ENCODE measurements around the gene NRL. TPM values are rescaled to one million over a fixed set of nuclear protein-coding genes. Genes with fewer than 3 reads are reported as not detected.

The NRL gene
- total and polyA plus RNA-seq, 9 of the 15 experiments (the other 6 are each of a cell fraction or from before 2014, with no cell fraction given): 0.07 to 2.7 (median 1.4) TPM; not detected in 1

DNA sequence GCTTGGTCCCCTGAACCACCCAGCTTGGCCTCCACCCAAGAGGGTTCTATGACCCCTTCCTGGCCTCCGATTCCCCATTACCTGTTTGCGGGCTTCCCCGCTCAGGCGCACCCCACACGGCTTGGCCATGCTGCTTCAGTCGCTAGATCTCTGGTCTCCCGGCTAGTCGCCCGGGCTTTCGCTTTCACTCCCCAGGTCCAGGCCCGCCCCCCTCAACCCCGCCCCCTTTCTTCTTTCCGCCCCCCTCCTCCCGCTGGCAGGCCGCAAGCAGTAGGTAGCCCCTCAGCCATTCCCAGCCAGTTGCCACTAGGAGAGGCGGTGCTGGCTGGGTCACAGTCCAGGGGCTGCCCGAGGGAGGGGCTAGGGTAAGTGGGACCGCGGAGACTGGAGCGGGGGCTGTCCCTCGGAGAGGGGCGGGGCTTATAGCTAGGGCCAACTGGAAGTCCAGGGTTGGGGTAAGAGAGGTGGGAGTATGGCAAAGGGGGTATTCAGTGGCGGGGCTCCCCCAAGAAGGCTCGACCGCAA lies 31.8 kb upstream of the NRL start, which contains the start of gene PSME2 (continued):
- TF ChIP-seq THAP12 (CRISPR knock-in tag; IDR thresholded peaks at IDR 0.05) (no peak), NELFE (IDR thresholded peaks at IDR 0.05; ENCODE audit: insufficient read depth, insufficient read length) (no peak), ZNF274 (IDR thresholded peaks at IDR 0.05; ENCODE audit: borderline replicate concordance, low read depth, low read length) (no peak), POLR2G (IDR thresholded peaks at IDR 0.05; ENCODE audit: low read depth, low read length) (peak; percentile 74), SAP30 (IDR thresholded peaks at IDR 0.05; ENCODE audit: borderline replicate concordance, insufficient read depth, low read depth, low read length, poor library complexity, severe bottlenecking) (peak; percentile 66)

- in situ Hi-C loops (cut with MboI) (no loop called here), intact Hi-C loops (cut with micrococcal nuclease) (loop anchor here (2.0 to 10.0 kb wide), 2 partner anchors 31 to 51 kb away; partner anchors contain the start of genes DCAF11, NRL and PCK2)
- peak overlapping the region; percentile 81 to 97 for H3K9ac ChIP-seq (ENCODE audit: insufficient read depth in 1 of 2, low read depth in 2 of 2, low read length in 2 of 2)
- peaks cover 33 to 51% of the 10 kb centered on the region in 2 experiments; a peak in 4 of 5 replicates for H3K4me1 ChIP-seq (replicated peaks in 1 of 2; ENCODE audit: control insufficient read depth in 2 of 2, insufficient read depth in 2 of 2, low read length in 2 of 2)
- FAIRE-seq (peak; percentile 66), ATAC-seq (no peak), DNase-seq (ENCODE audit: extremely low read depth in 1 of 4, low spot score in 3 of 4) (no peak)
- TSS peak; percentile 62 for BruUV-seq (replicated peaks)
- peaks cover 44% of the 10 kb centered on the region for H3K79me2 ChIP-seq (ENCODE audit: control insufficient read depth, insufficient read depth, low read length)
- H4K20me1 ChIP-seq (replicated peaks; ENCODE audit: control insufficient read depth, insufficient read depth, low read length): no peaks in the 10 kb centered on the region
- peak overlapping the region; percentile 98 for H3K4me2 ChIP-seq (ENCODE audit: insufficient read depth, low read length)
- H2AFZ ChIP-seq (ENCODE audit: low read depth, low read length): peak overlapping the region; percentile 63
- WGBS (ENCODE audit: insufficient coverage, low coverage, missing lambda C conversion rate): 2% methylated on average over 9 of the region's 9 CpGs
- peak overlapping the region; percentile 70 for H3K27ac ChIP-seq (ENCODE audit: extremely low read depth, low read depth, low read length)
- no peaks in the 10 kb centered on the region for H3K27me3 ChIP-seq (ENCODE audit: control insufficient read depth in 2 of 2, insufficient read depth in 2 of 2, low read length in 2 of 2)
- POLR2A ChIA-PET: interaction anchor here (0.7 to 1.8 kb wide), 9 partner anchors 8 to 377 kb away, joined by 3 to 6 read pairs (median 3); partner anchors contain the start of genes DCAF11, NRL and TINF2
- H3K9me3 ChIP-seq (replicated peaks; ENCODE audit: control insufficient read depth, insufficient read depth, low read depth, low read length): no peaks in the 10 kb centered on the region
- peaks cover 5% of the 10 kb centered on the region for H3K9me1 ChIP-seq (ENCODE audit: control insufficient read depth, insufficient read depth, low read length)
- CTCF ChIA-PET (ENCODE audit: low intra/inter-chr PET ratio): no interaction called here
- H3K4me3 ChIP-seq: peak overlapping the region; percentile 98
- peaks cover 48% of the 10 kb centered on the region; the same call in 2 of the 3 replicates for H3K36me3 ChIP-seq (ENCODE audit: control insufficient read depth, insufficient read depth, low read length)
- TF ChIP-seq RBBP5 (IDR thresholded peaks at IDR 0.05; ENCODE audit: borderline replicate concordance, insufficient read depth, low read length, poor library complexity, severe bottlenecking) (no peak), MLX (CRISPR knock-in tag; conservative IDR thresholded peaks at IDR 0.05) (no peak), MBD1 (CRISPR knock-in tag; IDR thresholded peaks at IDR 0.05) (no peak)
Observed at GRCh38 chr14:24145690-24146452, 31.1 kb upstream of the NRL start.
